Retinal pigment epithelial cell (primary cell): Measurements from ENCODE around the gene FAM107B.

Experiments
- DNase-seq: peaks from one replicate; pipeline ENCODE4 v3.0.0-alpha.2; 2010; ENCODE audit warnings: low read depth
- H3K4me3 ChIP-seq: 2 replicates; pipeline ENCODE4 v1.5.1; 2011; ENCODE audit warnings: mild to moderate bottlenecking, low read length, control low read depth, moderate library complexity
- CTCF ChIP-seq: conservative IDR thresholded peaks from 2 replicates; pipeline ENCODE4 v1.5.1; 2011; ENCODE audit warnings: low read depth, low read length, control low read depth, inconsistent platforms

Gene FAM107B

GRCh38 chr10:14510346-14510745 lies 264.4 kb downstream of the FAM107B start:
- DNase-seq, result no peak
- TF ChIP-seq CTCF, result no peak

DNA sequence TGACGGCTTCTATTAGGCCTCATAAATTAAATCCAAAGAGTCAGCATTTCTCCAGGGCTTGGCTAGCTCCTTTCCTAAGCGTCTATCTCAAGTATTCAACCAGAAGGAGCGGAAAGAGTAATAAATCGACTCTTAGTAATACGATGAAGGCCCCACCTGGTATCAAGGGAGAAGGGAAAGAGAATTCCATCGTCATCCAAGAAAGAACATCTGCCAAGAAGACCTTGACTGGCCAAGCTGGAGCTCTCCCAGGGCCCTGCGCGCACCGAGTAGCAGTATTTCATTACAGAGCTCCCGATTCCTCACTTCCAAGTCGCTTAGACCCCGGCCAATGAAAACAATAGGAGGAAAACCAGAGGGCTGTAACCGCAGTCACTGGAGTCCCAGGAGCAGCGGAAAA lies 266.0 kb downstream of the FAM107B start:
- no peak for DNase-seq
- no peak overlapping the region for H3K4me3 ChIP-seq
- TF ChIP-seq CTCF, result no peak

More at GRCh38 chr10:14510346-14510745, 264.4 kb downstream of the FAM107B start:
- H3K4me3 ChIP-seq, result no peak overlapping the region

- no peak for TF ChIP-seq CTCF
- H3K4me3 ChIP-seq, result no peak overlapping the region
- DNase-seq, result no peak
Measured at GRCh38 chr10:14507781-14508180, 266.9 kb downstream of the FAM107B start.

DNA sequence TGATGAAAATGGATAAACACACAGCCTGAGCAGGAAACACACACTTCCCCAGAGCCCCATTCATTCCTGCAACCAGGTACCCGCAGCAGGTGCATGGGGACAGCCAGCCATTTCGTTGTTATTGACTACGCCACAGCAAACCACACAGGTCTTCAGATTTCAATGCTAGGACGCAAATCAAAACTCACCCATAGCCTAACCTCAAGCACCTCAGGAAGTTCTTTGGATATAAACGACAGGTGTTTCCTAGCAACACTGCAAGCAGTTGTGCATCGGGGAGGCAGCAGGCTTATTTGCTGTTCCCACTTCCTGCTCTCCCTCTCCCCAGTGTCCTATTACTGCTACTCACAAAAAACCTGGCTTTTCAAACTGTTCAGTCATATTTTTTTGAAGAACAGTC lies 267.5 kb downstream of the FAM107B start:
- TF ChIP-seq CTCF, result no peak
- DNase-seq, result no peak
- H3K4me3 ChIP-seq, result no peak overlapping the region

- DNase-seq, result no peak
- no peak overlapping the region for H3K4me3 ChIP-seq
- no peak for TF ChIP-seq CTCF
Measured at GRCh38 chr10:14502431-14502830, 272.3 kb downstream of the FAM107B start.

GRCh38 chr10:14500172-14500765 lies 274.4 kb downstream of the FAM107B start:
- no peak for DNase-seq
- no peak for TF ChIP-seq CTCF
- H3K4me3 ChIP-seq, result no peak overlapping the region

DNA sequence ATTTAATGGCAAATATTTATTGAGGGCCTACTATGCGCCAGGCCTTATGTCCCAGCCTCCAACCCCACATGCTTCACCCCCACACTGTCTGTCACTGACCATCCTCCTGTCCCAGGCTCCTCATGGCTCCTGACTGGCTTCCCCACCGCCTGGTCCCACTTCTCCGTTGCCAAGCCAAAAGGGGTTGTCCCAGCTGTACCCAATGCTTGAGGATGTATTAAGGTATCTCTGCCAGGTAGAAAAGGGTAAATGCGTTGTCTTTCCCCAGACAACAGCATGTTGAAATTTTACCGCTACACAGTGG lies 275.1 kb downstream of the FAM107B start:
- no peak for DNase-seq
- no peak overlapping the region for H3K4me3 ChIP-seq
- TF ChIP-seq CTCF, result no peak
